Skeletal muscle satellite cell (primary cell): ENCODE results near the gene GBP4. TPM values are rescaled to one million over a fixed set of nuclear protein-coding genes. Genes with fewer than 3 reads are reported as not detected.
A peak's percentile ranks its signal among the peaks of the same experiment; 100 is the strongest.
"Not testable (repeated sequence)": the region's sequence is repeated elsewhere in the genome, so short reads cannot be mapped to it uniquely, and the experiment has no call there.

ENCODE experiments used
- H3K27me3 ChIP-seq: 2 replicates; pipeline ENCODE4 v1.7.0; 2013; ENCODE audit warnings: low read length; ENCODE audit not compliant: control insufficient read depth, insufficient read depth
- H3K36me3 ChIP-seq: 2 replicates; pipeline ENCODE4 v1.7.0; 2013; ENCODE audit warnings: mild to moderate bottlenecking, control low read depth, low read length; ENCODE audit not compliant: insufficient read depth
- H3K4me1 ChIP-seq: 2 replicates; pipeline ENCODE4 v1.7.0; 2013; ENCODE audit warnings: low read length; ENCODE audit not compliant: control insufficient read depth, insufficient read depth
- H3K4me2 ChIP-seq: 2 replicates; pipeline ENCODE4 v1.7.0; 2013; ENCODE audit warnings: mild to moderate bottlenecking, low read length
- H3K4me3 ChIP-seq: 2 replicates; pipeline ENCODE4 v1.7.0; 2013; ENCODE audit warnings: low read length
- H3K9ac ChIP-seq: 2 replicates; pipeline ENCODE4 v1.7.0; 2013; ENCODE audit warnings: mild to moderate bottlenecking, low read depth, low read length, moderate library complexity
- H3K9me3 ChIP-seq: replicated peaks from 2 replicates; pipeline ENCODE4 v1.7.0; 2013; ENCODE audit warnings: mild to moderate bottlenecking, control low read depth, low read length
- total RNA-seq: library from RNA; depleted of rRNA; stranded (reverse); fragments of >200 nt; gene quantifications from 2 replicates; pipeline ENCODE4 v1.2.3, GENCODE V29; 2012; rRNA removed

Gene GBP4, protein sequence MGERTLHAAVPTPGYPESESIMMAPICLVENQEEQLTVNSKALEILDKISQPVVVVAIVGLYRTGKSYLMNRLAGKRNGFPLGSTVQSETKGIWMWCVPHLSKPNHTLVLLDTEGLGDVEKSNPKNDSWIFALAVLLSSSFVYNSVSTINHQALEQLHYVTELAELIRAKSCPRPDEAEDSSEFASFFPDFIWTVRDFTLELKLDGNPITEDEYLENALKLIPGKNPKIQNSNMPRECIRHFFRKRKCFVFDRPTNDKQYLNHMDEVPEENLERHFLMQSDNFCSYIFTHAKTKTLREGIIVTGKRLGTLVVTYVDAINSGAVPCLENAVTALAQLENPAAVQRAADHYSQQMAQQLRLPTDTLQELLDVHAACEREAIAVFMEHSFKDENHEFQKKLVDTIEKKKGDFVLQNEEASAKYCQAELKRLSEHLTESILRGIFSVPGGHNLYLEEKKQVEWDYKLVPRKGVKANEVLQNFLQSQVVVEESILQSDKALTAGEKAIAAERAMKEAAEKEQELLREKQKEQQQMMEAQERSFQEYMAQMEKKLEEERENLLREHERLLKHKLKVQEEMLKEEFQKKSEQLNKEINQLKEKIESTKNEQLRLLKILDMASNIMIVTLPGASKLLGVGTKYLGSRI
- total RNA-seq = 1.3 TPM in 1 of 2 replicates, not detected in the other

- Histone ChIP-seq H3K9ac (no peak within 1 kb of the TSS), H3K27me3 (no peaks in the 10 kb centered on the region), H3K36me3 (no peaks in the 10 kb centered on the region), H3K4me3 (peak within 1 kb of the TSS; percentile 45), H3K4me1 (no peaks in the 10 kb centered on the region), H3K9me3 (no peaks in the 10 kb centered on the region), H3K4me2 (peak within 1 kb of the TSS; percentile 28)
Observed at GRCh38 chr1:89198491-89199072, at the start of gene GBP4. Gene GBP4, minus strand, starts transcription at chr1:89198942. Its CDS starts 108 bp downstream, at chr1:89198834.

DNA sequence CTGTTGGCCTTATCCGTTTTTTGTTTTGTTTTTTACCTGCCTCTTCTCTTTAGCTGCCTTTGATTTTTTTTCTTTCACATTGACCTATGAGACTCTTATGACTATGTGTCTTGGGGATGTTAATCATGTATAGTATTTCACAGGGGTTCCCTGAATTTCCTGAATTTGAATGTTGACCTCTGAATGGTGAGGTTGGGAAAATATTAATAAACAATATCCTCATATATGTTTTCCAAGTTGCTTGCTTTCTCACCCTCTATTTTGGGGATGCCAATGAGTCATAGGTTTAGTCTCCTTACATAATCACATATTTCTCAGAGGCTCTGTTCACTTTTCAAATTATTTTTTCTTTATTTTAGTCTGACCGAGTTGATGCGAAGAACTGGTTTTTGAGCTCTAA, 44.3 kb upstream of the GBP4 start:
- no peaks in the 10 kb centered on the region for H3K36me3 ChIP-seq
- H3K4me3 ChIP-seq = no peak overlapping the region
- no peak overlapping the region for H3K4me2 ChIP-seq
- no peaks in the 10 kb centered on the region for H3K4me1 ChIP-seq
- H3K9me3 ChIP-seq = no peaks in the 10 kb centered on the region
- H3K9ac ChIP-seq = no peak overlapping the region
- no peaks in the 10 kb centered on the region for H3K27me3 ChIP-seq

- H3K9ac ChIP-seq = no peak overlapping the region
Observed at GRCh38 chr1:89221341-89221740, 22.6 kb upstream of the GBP4 start.

DNA sequence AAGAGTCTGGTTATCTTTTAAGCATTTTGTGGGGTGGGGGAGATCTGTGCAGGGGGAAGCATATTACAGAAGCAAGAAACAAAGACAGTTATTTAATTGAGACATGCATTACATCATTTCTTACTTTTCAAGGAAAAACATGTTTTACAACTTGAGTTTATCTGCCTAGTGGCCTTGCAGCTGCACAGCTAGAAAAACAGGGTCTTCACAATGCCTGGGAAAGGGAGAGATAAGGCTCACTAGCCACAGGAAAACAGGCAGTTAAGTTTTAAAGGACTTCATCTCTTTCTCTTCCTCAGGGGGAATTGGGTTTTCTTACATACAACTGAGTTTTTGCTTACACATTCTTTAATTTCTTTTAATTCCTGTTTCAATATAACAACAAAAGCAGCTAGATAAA, 21.1 kb upstream of the GBP4 start:
- H3K9me3 ChIP-seq, H3K4me3 ChIP-seq, H3K36me3 ChIP-seq, H3K27me3 ChIP-seq, H3K4me2 ChIP-seq, H3K9ac ChIP-seq, H3K4me1 ChIP-seq: not testable (repeated sequence)

More at GRCh38 chr1:89221341-89221740, 22.6 kb upstream of the GBP4 start:
- Histone ChIP-seq H3K36me3 (no peaks in the 10 kb centered on the region), H3K4me3 (no peak overlapping the region), H3K4me2 (no peak overlapping the region), H3K4me1 (no peaks in the 10 kb centered on the region), H3K27me3 (no peaks in the 10 kb centered on the region), H3K9me3 (no peaks in the 10 kb centered on the region)

- not testable (repeated sequence) for H3K36me3 ChIP-seq, H3K4me1 ChIP-seq, H3K4me3 ChIP-seq, H3K27me3 ChIP-seq, H3K9me3 ChIP-seq, H3K4me2 ChIP-seq, H3K9ac ChIP-seq
Observed at GRCh38 chr1:89218941-89219340, 20.2 kb upstream of the GBP4 start.

- no peak overlapping the region for H3K9ac ChIP-seq
Observed at GRCh38 chr1:89213347-89213746, 14.6 kb upstream of the GBP4 start.

GRCh38 chr1:89211035-89211634, 12.4 kb upstream of the GBP4 start:
- Histone ChIP-seq H3K4me3 (no peak overlapping the region), H3K4me2 (no peak overlapping the region)

More at GRCh38 chr1:89213347-89213746, 14.6 kb upstream of the GBP4 start:
- Histone ChIP-seq H3K9me3 (no peaks in the 10 kb centered on the region), H3K27me3 (no peaks in the 10 kb centered on the region), H3K4me2 (no peak overlapping the region), H3K4me1 (no peaks in the 10 kb centered on the region), H3K4me3 (no peak overlapping the region), H3K36me3 (no peaks in the 10 kb centered on the region)

DNA sequence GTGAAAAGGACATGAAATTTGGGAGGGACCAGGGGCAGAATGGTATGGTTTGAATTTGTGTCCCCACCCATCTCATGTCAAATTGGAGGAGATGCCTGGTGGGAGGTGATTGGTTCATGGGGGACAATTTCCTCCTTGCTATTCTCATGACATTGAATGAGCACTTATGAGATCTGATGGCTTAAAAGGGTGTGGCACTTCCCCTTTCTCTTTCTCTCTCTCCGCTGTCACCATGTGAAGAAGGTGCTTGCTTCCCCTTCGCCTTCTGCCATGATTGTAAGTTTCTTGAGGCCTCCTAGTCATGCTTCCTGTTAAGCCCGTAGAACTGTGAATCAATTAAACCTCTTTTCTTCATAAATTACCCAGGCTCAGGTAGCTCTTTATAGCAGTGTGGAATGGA, 7.6 kb upstream of the GBP4 start:
- Histone ChIP-seq H3K36me3 (no peaks in the 10 kb centered on the region), H3K4me1 (no peaks in the 10 kb centered on the region), H3K4me3 (no peak overlapping the region), H3K9ac (no peak overlapping the region), H3K9me3 (no peaks in the 10 kb centered on the region), H3K4me2 (no peak overlapping the region), H3K27me3 (no peaks in the 10 kb centered on the region)

More at GRCh38 chr1:89211035-89211634, 12.4 kb upstream of the GBP4 start:
- H3K9me3 ChIP-seq = no peaks in the 10 kb centered on the region
- no peaks in the 10 kb centered on the region for H3K36me3 ChIP-seq
- H3K9ac ChIP-seq = no peak overlapping the region
- H3K27me3 ChIP-seq = no peaks in the 10 kb centered on the region
- no peaks in the 10 kb centered on the region for H3K4me1 ChIP-seq

DNA sequence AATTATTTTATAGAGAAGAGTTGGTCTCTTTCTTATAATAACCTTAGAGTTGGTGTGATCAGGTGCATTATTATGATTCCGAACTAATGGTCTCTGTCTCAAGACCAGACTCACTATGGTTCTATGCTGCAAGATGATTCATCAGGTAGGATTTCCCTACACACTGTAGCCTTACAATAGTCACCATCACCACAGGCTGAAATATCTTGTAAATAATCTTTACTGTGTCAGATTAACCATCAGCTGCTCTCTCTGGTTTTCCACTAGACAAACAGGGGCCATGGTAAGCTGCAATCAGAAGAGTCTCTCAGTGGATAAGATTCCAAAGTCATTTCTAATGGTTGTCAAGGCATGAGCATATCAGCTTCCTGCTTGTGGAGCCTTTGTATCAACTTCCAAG, 4.4 kb upstream of the GBP4 start:
- H3K27me3 ChIP-seq = no peaks in the 10 kb centered on the region
- H3K9me3 ChIP-seq = no peaks in the 10 kb centered on the region
- H3K4me3 ChIP-seq = no peak overlapping the region
- H3K36me3 ChIP-seq = no peaks in the 10 kb centered on the region
- H3K4me1 ChIP-seq = no peaks in the 10 kb centered on the region
- no peak overlapping the region for H3K9ac ChIP-seq
- no peak overlapping the region for H3K4me2 ChIP-seq

DNA sequence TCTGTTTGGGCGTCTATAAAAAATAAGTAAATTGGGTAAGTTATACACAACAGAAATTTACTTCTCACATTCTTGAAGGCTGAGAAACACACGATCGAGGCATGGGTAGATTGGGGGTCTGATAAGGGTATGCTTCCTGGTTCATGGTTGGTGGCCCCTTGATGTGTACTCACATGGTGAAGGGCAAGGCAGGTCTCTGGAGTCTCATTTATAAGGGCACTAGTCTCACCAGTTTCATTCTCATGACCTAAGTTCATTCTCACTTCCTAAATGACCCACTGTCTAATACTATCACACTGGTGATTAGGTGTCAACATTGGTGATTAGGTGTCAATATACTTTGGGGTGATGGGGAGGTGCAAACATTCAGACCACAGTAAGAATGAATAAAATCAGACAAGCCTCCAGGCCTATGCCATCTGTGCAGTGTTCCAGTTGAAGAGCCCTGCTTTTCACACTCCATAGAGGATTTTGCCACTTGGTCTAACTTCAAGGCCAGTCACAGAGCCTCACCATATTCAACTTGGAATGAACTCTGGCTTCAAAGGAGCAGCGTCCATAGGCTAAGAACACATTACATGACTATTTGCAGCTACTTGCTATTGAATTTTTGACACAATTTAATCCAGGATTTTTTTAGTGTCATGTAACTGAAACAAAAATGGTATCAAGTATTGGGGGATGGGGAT, 2.5 kb upstream of the GBP4 start:
- H3K27me3 ChIP-seq = no peaks in the 10 kb centered on the region
- no peak overlapping the region for H3K9ac ChIP-seq
- no peaks in the 10 kb centered on the region for H3K4me1 ChIP-seq
- no peak overlapping the region for H3K4me2 ChIP-seq
- H3K4me3 ChIP-seq = no peak overlapping the region
- H3K36me3 ChIP-seq = no peaks in the 10 kb centered on the region
- no peaks in the 10 kb centered on the region for H3K9me3 ChIP-seq

DNA sequence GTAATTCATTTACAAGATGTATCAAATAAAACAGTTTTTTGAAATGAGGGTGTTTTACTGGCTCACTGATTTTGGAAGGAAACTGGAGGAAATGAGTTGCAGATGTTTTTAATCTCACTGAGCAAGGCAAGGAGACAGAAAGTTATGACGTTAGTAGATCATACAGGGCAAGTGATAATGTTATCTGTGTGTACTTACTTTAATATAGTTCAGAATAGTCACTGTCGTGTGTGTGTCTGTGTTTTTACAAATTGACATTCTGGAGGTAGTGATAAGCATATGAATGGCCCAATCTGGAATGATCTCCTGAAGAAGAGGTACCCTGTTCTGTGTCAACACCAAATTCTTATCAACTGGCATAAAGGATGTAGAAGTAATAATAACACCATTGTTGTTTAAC, 1.9 kb upstream of the GBP4 start:
- no peak overlapping the region for H3K4me3 ChIP-seq
- no peak overlapping the region for H3K9ac ChIP-seq
- H3K4me1 ChIP-seq = no peaks in the 10 kb centered on the region
- no peak overlapping the region for H3K4me2 ChIP-seq
- no peaks in the 10 kb centered on the region for H3K36me3 ChIP-seq
- H3K27me3 ChIP-seq = no peaks in the 10 kb centered on the region
- no peaks in the 10 kb centered on the region for H3K9me3 ChIP-seq
